ENCODE data around the gene SLC9A9.
"Not testable (repeated sequence)": the region's sequence is repeated elsewhere in the genome, so short reads cannot be mapped to it uniquely, and the experiment has no call there.

The SLC9A9 gene

DNA sequence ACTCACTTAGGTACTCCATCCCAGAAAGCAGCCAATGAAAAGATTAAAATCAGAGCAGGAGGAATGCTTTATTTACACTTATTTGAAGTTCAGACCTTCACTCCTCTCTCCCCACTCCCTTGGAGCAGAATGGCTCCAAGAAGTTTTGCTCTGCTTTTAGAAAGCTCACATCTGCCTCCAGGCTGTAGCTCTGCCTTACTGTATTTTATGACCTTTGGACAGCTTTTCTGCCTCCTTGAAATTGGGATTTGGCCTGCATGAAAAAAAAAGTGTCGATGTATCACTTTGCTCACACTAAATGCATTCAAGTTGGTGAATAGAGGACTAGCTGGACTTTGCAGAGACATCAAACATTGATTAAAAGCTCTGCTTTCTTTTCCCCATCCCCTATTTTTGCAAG, 95.3 kb downstream of the SLC9A9 start:
- DNase-seq, result no peak

DNA sequence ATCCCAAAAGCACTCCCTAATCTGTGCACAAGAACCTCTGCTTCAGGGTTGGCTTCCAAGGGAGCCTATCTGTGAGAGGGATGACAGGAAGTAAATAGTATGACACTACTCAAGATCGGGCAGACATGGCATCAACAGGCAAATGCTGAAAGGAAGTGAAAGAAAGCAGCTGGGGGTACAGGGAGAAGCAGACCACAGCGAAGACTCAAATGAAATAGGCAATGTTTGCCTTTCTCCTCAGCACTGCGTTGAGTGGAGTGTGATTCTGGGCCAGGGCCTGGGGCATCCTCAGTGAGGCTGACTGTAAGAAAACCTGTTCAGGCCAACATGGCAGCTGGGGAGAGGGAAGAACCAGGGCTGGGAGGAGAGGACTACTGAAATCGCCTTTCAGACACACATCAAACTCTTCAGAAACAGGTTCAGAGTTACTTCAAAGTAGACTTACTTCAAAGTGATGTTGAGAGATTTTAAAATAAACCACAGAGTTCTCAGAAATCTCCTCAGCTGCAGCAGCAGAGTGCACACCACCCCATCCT, 96.6 kb downstream of the SLC9A9 start:
- no peak for DNase-seq

DNA sequence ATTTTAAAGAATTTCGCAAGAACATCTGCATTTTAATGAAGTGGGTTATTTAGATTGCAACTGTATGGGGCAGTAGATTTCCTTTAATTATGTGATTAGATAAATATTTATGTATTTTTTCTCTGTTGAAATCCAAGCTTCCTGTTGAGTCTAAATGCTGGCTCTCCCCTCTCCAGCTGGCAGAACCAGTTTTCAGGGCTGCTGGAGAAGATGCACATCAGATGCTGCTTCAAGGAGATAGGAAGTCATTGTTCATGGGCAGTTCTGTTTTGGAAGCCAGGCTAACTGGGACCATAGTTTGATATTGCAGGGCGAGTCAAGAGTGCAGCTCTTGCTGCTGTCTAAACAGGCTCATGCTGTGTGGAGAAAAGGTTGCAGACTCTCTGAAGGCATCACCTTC, 97.4 kb downstream of the SLC9A9 start:
- no peak for DNase-seq

DNA sequence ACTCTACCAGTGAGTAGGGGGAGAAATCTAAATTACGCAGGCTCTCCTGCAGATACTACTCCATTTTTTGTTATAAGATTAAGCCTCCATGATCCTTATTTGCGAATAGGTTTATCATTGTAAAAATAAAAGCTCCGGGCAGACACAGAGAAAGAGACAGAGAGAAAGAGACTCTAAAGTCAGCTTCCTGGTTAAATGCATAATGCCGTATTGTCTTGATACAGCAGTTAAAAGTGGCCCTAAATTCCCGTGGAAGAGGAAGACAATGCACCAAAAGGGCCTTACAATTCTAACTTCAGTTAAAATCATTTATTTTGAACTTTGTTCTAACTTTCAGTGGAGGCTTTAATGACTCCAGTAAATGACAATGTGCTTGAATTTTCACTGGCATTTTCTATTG, 98.3 kb downstream of the SLC9A9 start:
- no peak for DNase-seq

DNA sequence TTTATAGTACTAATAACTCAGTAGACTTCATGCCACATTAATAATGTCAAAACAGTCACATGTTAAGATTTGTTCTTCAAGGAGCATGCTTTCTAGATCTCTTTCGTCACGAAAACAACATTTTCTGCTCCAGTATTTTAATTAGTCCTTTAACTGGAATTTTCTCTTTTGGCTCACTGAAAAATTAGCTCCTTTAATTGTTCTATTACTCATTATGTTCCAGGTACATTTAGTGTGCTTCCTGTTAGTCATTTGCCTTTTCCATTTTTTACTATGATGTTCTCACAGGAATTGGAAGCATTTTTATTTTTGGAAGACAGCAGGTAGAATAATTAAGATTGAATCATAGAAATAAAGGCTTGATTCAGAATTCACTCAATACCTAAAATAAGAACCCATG, 111.2 kb downstream of the SLC9A9 start:
- DNase-seq, result no peak

DNA sequence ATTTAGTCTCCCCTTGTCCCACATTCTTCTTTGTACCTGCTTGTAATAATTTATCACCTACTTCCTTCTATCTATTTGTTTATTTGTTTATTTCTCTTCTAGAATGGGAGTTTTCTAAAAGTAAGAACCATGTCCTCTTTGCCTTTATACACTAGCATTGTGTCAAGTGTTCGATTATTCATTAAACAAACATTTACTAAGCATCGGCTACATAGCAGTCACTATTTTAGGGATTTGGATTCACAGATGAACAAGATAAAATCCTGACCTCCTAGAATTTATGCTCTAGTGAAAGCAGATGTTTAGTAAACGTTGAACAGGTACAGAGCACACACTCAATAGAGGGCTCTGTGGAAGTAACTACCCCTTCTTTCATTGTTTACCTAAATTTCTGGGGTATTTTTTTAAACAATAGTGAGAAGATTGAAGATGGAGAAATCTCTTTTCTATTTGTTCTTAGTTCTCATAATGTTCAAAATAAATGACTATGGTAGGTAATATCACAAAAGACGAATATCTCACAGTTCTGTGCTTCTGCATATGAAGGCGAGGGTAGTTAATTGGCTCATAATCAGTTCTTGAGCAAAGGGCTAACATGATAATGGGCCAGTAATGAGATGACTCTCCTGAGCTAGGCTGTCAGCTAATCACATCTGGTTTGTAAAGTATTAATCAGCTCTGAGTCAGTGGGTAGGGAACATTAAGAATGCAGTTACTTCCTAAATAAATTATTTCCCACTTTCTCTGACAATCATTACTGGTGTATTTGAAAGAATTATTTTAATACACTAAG, 111.9 kb downstream of the SLC9A9 start:
- no peak for DNase-seq

DNA sequence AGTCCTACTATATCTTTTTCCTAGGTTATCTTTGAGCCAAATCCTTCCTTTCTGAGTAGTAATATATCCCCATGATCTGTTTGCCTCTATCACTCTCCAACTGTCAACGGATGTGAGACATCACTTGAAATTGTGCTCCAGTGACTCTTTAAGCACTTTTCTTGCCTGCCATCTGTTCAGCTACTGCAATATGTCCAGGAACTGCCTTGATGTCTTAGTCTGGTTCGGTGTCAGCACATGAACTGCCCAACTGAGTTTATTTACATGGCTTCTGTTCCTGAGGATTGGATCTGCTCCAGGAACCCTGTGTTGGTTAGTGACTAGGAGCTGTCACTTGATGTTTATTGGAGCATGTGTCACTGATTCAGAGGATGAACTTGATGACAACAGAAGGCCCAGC, 116.5 kb downstream of the SLC9A9 start:
- no peak for DNase-seq

DNA sequence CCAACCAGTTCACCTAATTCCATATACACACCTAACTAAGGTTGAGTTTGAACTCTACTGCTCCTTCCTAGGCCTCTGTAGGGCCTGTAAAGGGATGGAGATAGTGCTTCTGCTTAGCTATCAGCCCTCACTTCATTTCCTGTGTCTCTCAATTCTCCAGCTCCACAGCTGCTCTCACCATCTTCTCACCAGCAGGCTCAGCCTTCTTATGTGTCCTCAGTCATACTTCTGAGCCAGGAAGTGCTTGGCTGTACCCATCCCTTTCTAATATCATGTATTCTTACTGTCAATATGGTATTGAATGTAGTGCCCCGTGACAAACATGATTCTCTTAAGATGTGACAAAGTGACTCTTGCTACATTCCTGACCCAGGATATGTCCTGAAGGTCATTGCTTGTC, 116.9 kb downstream of the SLC9A9 start:
- DNase-seq, result no peak

DNA sequence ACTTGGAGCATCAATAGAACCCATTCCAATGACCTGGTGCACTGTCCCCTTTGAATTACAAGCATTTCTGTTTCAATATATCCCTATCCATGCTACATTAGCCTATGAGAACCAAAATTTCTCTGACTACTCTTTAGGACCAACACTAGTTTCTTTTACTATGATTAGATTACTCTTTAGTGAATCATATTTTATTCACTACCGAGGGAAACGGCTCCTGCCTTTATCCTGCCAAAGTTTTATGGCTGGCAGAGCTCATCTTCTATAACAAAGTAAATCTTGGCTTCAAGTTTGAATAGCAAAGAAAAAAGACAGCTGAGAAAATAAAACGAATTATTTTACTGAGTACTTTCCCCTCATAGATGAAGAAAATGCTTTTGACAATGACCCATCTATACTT, 120.9 kb downstream of the SLC9A9 start:
- no peak for DNase-seq

DNA sequence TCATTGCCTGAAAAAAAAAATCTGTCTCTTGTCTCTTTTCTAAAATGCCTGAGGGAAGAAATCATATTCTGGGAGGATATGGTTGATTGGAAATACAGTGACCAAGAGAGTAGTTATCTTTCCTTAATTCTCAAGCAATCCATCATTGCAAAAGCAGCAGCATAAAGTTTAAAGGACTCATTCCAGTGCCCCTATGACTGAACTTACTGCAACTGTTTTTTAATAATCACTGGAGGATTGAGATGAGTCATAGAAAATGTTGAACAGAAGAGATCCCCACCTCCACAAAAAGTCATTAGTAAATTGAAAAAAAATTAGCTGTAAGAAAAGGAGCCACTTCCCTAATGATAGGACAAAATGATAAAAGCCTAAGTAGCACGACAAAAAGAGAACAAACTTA, 121.5 kb downstream of the SLC9A9 start:
- no peak for DNase-seq

DNA sequence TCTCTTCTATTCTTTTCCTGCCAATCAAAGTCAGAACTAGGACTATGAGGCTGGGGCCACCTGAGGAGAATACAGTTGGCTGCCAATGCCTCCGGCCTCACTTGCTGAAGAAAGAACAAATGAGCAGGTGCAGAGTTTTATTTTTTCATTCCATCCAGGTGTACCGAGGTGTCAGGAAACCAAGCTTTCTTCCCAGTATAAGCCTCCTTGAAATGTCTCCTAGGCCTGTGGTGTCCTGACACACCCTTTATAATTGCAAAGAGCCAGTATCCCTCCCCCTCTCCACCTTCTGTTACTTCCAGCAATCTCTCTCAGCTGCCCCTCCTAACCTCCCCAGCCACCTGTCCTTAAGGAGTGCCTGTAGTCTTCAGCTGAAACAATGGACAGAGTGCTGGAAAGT, 127.9 kb downstream of the SLC9A9 start:
- no peak for DNase-seq

DNA sequence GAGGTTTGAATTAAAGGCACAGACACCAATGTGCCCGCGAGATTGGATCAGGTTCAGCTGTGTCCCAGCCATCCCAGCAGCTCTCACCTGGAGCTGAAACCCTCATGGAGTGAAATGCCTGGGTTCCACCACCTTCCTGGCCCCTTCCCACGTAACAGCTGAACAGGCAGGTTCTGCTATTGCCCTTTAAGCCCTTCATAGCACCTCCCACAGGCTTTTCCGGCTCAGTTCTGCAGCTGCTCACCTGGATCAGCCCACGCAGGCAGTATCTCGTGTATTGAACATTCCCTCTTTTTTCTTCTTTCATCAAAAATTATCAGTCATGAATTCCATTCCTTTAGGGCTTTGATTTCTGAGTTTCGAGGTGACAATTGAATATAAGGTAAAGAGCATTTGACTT, 129.8 kb downstream of the SLC9A9 start:
- no peak for DNase-seq

DNA sequence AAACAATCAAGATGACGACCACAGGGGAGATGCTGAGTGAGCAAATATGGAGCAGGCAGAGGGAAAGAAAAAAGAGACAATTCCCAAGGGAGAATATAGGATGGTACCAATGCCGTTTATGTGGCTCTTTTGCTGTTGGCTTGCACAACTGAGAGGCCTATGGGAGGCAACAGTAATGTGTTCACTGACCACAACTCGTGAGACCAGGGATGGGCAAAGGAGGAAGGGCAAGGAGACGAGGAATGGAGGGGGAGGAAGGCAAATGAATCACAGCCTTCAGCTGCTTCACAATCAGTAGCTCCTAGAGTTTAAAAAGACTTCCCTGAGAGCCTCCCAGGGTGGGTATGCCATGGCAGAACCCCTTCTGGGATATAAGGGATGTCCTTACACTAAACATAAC, 131.5 kb downstream of the SLC9A9 start:
- no peak for DNase-seq

DNA sequence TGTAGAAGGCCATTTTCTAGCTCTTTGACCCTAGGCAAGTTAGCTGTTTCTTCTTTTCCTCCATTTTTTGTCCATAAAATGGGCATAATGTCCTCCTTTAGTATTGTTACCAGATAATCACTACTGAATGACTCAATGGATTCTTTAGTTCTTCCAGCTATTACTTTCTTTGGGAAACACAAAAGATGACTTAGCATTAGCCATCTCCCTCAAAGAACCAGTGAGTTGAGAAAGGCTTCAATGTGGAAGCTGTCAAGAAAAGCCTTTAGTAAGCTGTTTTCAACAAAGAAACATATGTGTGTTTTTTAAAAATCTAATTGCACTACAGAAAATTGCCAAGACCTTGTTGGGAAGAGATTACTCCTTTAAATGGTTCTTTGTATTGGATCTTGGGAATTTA, 135.7 kb downstream of the SLC9A9 start:
- DNase-seq, result no peak

DNA sequence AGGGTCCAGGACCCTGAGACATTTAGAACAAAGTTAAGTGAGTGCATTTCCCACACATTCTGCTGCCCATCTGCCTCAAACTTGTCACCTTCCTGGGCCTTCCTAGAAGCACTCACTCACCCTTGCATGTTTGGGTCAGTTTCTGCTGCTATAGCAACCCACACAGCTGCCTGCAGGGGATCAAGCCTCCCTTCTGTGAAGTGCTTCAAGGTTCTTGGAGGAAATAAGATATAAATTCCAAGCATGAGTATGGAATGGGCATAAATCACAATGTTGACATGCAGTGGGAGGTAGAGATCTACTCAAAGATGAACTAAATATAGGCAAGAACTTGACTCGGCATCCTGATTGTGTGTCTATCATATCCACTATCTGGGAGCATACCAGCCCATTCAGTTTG, 140.4 kb downstream of the SLC9A9 start:
- no peak for DNase-seq

DNA sequence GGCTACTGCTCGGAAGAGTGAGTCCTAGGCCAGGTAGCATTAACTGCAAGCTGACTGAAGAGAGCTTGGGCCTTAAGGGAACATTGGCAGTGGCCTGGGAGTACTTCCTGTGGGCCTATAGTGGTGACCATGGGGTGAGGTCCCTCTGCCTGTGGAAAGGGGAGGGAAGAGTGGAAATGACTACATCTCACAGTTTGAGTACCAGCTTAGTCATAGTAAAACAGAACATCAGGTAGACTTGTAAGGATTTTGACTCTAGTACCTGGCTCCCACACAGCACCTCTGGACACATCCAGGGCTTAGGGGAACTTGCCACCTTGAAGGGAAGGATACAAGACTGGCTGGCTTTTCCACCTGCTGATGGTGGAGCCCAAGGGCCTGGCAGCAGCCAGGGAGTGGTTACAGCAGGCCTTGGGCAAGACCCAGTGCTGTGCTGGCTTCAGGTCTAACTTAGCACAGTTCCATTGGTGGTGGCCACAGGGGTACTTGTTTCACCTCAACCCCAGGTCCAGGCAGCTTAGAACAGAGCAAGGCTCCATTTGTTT, 147.8 kb downstream of the SLC9A9 start:
- no peak for DNase-seq

DNA sequence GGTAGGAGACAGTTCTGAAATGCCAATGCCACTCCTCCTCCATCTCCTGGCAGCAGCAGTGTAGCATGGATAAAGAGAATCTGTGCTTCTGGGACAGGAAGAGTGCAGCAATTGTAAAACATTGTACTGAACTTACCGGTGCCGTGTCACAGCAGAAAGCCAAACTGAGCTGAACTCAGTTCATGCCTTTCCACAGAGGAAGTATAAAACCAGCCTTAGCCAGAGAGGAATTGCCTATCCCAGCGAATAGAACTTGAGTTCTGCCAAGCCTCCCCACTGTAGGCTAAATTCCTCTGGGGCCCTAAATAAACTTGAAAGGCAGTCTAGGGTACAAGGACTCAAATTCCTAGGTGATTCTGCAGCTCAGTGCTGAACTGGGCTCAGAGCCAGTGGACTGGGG, 148.8 kb downstream of the SLC9A9 start:
- DNase-seq, result no peak

DNA sequence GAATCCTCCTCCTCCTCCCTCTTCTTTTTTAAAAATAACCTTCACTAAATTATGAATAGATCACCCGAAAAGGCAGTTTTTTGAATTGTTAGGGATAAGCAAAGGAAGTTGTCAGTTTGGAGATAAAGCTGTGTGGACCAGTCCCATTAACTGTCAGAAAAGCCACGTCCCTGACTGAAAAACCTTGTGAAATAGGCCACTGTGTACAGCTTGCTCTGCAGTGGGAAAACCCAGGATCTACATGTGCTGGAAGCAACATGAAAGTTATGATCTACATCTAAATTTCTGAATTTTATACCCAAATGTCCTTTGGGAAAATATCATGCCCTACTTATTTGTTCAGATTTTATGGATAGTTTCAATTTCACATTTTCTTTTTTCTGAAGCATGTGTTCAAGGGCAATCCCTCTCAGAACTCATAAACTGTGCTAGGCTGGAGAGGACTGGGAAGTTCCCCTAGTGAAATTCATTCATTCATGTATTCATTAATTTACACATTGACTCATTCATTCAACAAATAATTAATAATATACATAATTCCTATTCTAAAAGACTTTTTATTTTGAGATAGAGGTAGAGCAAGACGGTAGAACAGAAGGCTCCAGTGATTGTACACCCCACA, 149.5 kb downstream of the SLC9A9 start:
- DNase-seq, result no peak

DNA sequence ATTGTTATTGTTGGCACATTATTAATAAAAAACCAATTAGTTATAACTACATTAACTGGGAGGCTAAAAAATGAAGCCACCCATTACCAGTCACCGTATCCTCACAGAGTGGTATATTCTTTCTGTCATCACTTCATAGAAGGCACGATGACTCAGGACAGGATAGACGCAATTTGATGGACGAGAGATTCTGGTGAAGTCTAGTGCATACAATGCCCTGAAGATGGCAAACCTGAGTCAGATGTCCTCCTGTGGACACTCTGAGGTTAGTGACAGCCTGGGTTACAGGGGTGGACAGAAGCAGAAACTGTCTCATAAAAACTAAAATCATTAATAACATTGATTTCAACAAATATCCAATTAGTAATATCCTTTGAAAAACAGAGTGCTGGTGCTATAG, 150.3 kb downstream of the SLC9A9 start:
- DNase-seq, result no peak

DNA sequence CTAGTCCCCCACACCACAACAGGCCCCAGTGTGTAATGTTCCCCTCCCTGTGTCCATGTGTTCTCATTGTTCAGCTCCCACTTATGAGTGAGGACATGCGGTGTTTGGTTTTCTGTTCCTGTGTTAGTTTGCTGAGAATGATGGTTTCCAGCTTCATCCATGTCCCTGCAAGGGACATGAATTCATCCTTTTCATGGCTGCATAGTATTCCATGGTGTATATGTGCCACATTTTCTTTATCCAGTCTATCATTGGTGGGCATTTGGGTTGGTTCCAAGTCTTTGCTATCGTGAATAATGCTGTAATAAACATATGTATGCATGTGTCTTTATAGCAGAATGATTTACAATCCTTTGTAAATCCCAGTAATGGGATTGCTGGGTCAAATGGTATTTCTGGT, 152.9 kb downstream of the SLC9A9 start:
- not testable (repeated sequence) for DNase-seq

DNA sequence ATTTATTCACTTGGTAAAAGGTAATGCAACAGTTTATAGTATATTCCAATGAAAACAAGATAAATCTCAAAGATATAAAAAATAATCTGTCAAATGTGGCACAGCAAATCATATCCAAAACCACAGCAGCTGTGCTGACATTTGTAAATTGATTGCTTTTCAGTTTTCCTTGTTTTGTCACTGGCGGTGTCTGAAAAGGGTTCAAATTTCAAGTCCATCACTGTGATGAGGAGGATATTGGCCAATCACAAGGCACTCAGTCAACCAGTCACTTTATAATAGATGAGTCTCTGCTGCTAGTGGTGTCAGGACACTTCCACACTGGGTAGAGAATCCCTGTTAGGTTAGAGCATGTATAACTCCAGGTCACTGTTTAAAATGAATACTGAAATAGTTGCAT, 154.8 kb downstream of the SLC9A9 start:
- DNase-seq, result no peak

DNA sequence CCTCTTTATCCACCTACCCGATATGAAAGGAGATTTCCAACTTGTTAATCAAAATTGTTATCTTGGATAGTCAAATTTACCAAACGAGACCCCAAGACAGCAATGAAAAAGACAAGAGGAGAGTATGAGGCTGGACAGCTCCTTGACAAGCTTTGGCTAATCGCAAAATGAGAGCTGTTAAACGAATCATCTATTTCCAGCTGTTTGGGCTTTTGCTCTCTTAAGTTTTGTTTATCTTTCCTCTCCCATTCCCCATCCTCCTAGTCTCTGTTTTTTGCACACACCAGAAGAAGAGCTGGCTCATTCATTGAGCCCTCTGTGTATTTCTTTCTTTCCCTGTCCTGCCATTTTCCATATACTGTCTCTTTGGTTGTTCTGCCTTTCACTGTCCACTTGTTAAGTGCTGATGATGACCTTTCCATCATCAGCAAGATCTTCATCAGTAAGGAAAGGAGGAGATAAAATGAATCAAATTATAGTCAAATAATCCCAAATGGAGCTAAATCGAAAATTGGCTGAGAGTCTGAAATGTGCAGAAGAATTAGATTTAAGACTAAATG, 161.6 kb downstream of the SLC9A9 start:
- no peak for DNase-seq

DNA sequence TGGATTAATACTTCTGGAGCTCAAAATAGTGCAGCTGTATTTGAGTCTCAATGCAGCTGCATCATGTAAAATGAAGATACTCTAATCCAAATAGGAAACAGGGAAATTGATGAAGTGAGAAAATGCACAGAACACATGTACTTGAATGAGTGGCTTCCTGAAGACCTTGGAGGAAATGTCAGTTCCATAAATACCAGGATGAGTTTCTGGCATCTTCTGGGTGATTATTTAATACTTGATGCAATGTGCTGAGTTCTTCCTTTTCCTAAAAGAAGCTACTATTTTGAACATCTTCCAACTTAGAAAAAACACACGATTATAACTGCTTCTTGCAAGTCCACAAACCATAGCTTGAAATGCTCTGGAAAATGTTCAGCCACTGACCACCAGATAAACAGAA, 162.8 kb downstream of the SLC9A9 start:
- no peak for DNase-seq

DNA sequence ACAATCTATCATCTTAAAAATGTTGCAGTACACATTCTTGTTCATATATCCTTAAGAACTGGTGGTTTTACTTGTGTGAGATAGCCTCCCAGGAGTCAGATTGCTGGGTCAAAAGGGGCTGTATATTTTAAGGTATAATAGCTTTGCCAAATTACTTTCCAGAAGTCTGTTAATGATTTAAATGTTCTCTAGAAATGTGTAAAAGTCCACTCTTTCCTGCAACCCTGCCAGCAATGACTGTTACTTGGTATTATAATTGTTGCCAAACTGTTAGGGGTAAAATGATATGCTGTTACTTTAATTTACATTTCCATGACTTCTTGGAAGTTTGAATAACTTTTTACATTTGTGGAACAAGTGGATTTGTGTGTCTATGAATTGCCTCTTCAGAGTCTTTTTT, 170.8 kb downstream of the SLC9A9 start:
- DNase-seq, result no peak
